Peyer's patch (tissue), 4 donors: ENCODE measurements around the gene PTGFRN. TPM values are rescaled to one million over a fixed set of nuclear protein-coding genes. Genes with fewer than 3 reads are reported as not detected.

ENCODE experiments used
- DNase-seq, 3 donors: peaks; one replicate each; pipeline ENCODE4 v3.0.0-alpha.2; 2017 to 2019
- H3K27ac ChIP-seq, 4 donors: fragments of 200-600 bp; sonication (generic); one replicate each; pipeline ENCODE4 v1.5.1; 2016 to 2019
- H3K27me3 ChIP-seq, 2 donors: fragments of 200-600 bp; sonication (generic); one replicate each; pipeline ENCODE4 v1.5.1; 2019
- H3K36me3 ChIP-seq, 3 donors: fragments of 200-600 bp; sonication (generic); one replicate each; pipeline ENCODE4 v1.5.1; 2016 to 2019
- H3K4me1 ChIP-seq, 4 donors: fragments of 200-600 bp; sonication (generic); one replicate each; pipeline ENCODE4 v1.5.1; 2016 to 2019
- H3K4me3 ChIP-seq, 4 donors: fragments of 200-600 bp; sonication (generic); 1 replicate in 3 of 4; 2 replicates in 1 of 4; pipeline ENCODE4 v1.5.1; 2016 to 2019; ENCODE audit warnings: mild to moderate bottlenecking in 1 of 4
- H3K9me3 ChIP-seq, 4 donors: fragments of 200-600 bp; sonication (generic); one replicate each; pipeline ENCODE4 v1.5.1; 2016 to 2019; ENCODE audit warnings: mild to moderate bottlenecking in 1 of 4
- CTCF ChIP-seq, 6 experiments: fragments of 450-650 bp in 4 of 6; fragments of 200-600 bp in 2 of 6; sonication (generic) in 1 of 6; IDR thresholded peaks; one replicate each; pipeline ENCODE4 v1.5.1; 2017 to 2019; ENCODE audit warnings: antibody characterized with exemption in 6 of 6, mild to moderate bottlenecking in 3 of 6, moderate library complexity in 1 of 6
- POLR2A ChIP-seq, 2 donors: fragments of 450-650 bp; IDR thresholded peaks; one replicate each; pipeline ENCODE4 v1.5.1; 2017; ENCODE audit warnings: antibody characterized with exemption in 2 of 2, mild to moderate bottlenecking in 2 of 2, moderate library complexity in 2 of 2
- total RNA-seq, 4 donors: library from RNA; depleted of rRNA; stranded (reverse); fragments of >200 nt; gene quantifications; one replicate each; pipeline ENCODE4 v1.1.0, GENCODE V29; 2016

The PTGFRN gene
- total RNA-seq, 4 donors from 2014 or later, result 20.6 to 66.6 (median 54.3) TPM

- Histone ChIP-seq H3K36me3 (no peaks in the 10 kb centered on the region), H3K9me3 (no peaks in the 10 kb centered on the region), H3K4me1 (no peaks in the 10 kb centered on the region), H3K27me3 (no peaks in the 10 kb centered on the region), H3K27ac (no peak overlapping the region), H3K4me3 (no peak overlapping the region)
- TF ChIP-seq POLR2A (IDR thresholded peaks at IDR 0.05), result no peak
- DNase-seq, result no peak
These were observed 100.7 kb downstream of the PTGFRN start for GRCh38 chr1:117010310-117010969.

DNA sequence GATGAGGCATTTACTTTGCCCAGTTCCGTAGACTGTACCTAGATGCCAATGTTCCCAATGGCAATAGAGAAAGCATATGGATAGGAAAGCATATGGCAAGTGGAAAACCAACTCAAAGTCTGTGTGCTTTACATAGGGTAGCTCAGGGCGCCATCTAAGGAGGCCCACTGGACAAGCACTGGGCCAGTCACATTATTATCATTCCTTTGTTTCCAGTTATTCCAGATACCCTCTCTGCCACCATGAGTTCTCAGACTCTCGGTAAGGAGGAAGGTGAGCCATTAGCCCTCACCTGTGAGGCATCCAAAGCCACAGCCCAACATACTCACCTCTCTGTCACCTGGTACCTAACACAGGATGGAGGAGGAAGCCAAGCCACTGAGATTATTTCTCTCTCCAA, 101.6 kb downstream of the PTGFRN start:
- no peak for DNase-seq
- H3K4me3 ChIP-seq, result no peak overlapping the region
- no peaks in the 10 kb centered on the region for H3K36me3 ChIP-seq
- no peaks in the 10 kb centered on the region for H3K27me3 ChIP-seq
- H3K4me1 ChIP-seq, result no peaks in the 10 kb centered on the region
- H3K9me3 ChIP-seq, result no peaks in the 10 kb centered on the region
- TF ChIP-seq POLR2A (IDR thresholded peaks at IDR 0.05) (no peak), CTCF (IDR thresholded peaks at IDR 0.05) (peak in 1 of 6 experiments; percentile 5)
- no peak overlapping the region for H3K27ac ChIP-seq

DNA sequence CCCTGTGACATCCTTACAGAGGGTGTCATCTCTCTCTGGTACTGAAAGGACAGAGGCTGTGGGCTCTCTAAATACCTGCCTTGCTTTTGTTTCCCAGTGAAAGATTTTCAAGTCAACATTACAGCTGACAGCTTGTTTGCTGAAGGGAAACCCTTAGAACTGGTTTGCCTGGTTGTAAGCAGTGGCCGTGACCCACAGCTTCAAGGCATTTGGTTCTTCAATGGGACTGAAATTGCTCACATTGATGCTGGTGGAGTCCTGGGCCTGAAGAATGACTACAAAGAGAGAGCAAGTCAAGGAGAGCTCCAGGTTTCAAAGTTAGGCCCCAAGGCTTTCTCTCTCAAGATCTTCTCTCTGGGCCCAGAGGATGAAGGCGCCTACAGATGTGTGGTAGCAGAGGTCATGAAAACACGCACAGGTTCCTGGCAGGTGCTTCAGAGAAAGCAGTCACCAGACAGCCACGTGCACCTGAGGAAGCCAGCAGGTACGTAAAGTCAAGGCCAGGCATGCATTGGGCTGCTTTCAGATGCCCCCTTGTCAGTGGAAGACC, 103.7 kb downstream of the PTGFRN start:
- no peaks in the 10 kb centered on the region for H3K4me1 ChIP-seq
- no peak overlapping the region for H3K4me3 ChIP-seq
- H3K36me3 ChIP-seq, result no peaks in the 10 kb centered on the region
- no peak for DNase-seq
- no peak overlapping the region for H3K27ac ChIP-seq
- no peak for TF ChIP-seq CTCF (IDR thresholded peaks at IDR 0.05)
- no peak for TF ChIP-seq POLR2A (IDR thresholded peaks at IDR 0.05)
- H3K27me3 ChIP-seq, result no peaks in the 10 kb centered on the region
- no peaks in the 10 kb centered on the region for H3K9me3 ChIP-seq

DNA sequence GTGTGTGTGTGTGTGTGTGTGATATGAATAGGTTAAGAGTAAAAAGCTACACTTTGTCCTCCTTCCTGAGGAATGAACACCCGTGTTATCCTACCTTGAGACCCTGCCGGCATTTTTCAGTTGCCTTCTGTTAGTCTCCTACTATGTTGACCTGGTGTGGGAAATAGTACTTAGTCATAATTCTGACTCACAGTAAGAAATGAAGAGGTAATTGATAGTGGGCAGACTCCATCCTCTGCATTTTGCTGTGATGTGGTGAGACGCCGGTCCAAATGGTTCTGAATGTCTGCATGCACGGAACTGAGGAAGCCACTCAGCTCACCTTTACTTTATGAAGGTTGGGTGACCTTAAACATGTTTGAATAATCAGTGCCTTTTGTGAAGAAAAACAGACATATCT, 104.5 kb downstream of the PTGFRN start:
- no peak for TF ChIP-seq POLR2A (IDR thresholded peaks at IDR 0.05)
- Histone ChIP-seq H3K36me3 (no peaks in the 10 kb centered on the region), H3K9me3 (no peaks in the 10 kb centered on the region), H3K27me3 (no peaks in the 10 kb centered on the region), H3K4me3 (no peak overlapping the region), H3K27ac (no peak overlapping the region), H3K4me1 (no peaks in the 10 kb centered on the region)
- DNase-seq, result no peak

- no peak overlapping the region for H3K4me3 ChIP-seq
- no peaks in the 10 kb centered on the region for H3K36me3 ChIP-seq
- H3K4me1 ChIP-seq, result no peaks in the 10 kb centered on the region
- H3K9me3 ChIP-seq, result no peaks in the 10 kb centered on the region
- H3K27me3 ChIP-seq, result no peaks in the 10 kb centered on the region
- H3K27ac ChIP-seq, result no peak overlapping the region
- no peak for DNase-seq
- TF ChIP-seq CTCF (IDR thresholded peaks at IDR 0.05), result no peak
- no peak for TF ChIP-seq POLR2A (IDR thresholded peaks at IDR 0.05)
These were observed 106.0 kb downstream of the PTGFRN start for GRCh38 chr1:117015724-117016123.

- Histone ChIP-seq H3K27me3 (no peaks in the 10 kb centered on the region), H3K4me1 (no peaks in the 10 kb centered on the region), H3K9me3 (no peaks in the 10 kb centered on the region), H3K27ac (no peak overlapping the region), H3K4me3 (no peak overlapping the region), H3K36me3 (no peaks in the 10 kb centered on the region)
- TF ChIP-seq POLR2A (IDR thresholded peaks at IDR 0.05), result no peak
- no peak for TF ChIP-seq CTCF (IDR thresholded peaks at IDR 0.05)
- DNase-seq, result no peak
These were observed 107.3 kb downstream of the PTGFRN start for GRCh38 chr1:117017062-117017461.
